ENCODE measurements around the gene PSMG3.

PSMG3 gene

GRCh38 chr7:1578513-1578912 is 8.7 kb upstream of the PSMG3 start:
- no peak for DNase-seq

GRCh38 chr7:1576521-1577253 is 6.9 kb upstream of the PSMG3 start:
- DNase-seq = no peak

- DNase-seq = no peak
These were observed 6.0 kb upstream of the PSMG3 start for GRCh38 chr7:1575809-1576208.

GRCh38 chr7:1572111-1572822 is 2.4 kb upstream of the PSMG3 start:
- no peak for DNase-seq

- no peak for DNase-seq
These were observed 396 bp downstream of the PSMG3 start for GRCh38 chr7:1569440-1569832.

- no peak for DNase-seq
These were observed 816 bp downstream of the PSMG3 start for GRCh38 chr7:1569016-1569415.

- no peak for DNase-seq
These were observed 1.8 kb downstream of the PSMG3 start for GRCh38 chr7:1567896-1568510.

- no peak for DNase-seq
These were observed 2.6 kb downstream of the PSMG3 start for GRCh38 chr7:1567049-1567771.

- no peak for DNase-seq
These were observed 3.2 kb downstream of the PSMG3 start for GRCh38 chr7:1566687-1567048.

- DNase-seq = no peak
These were observed 5.2 kb downstream of the PSMG3 start for GRCh38 chr7:1564603-1565022.

- no peak for DNase-seq
These were observed 5.7 kb downstream of the PSMG3 start for GRCh38 chr7:1563981-1564602.

- no peak for DNase-seq
These were observed 7.2 kb downstream of the PSMG3 start for GRCh38 chr7:1562597-1563051.

- no peak for DNase-seq
These were observed 7.7 kb downstream of the PSMG3 start for GRCh38 chr7:1562116-1562515.

- no peak for DNase-seq
These were observed 8.5 kb downstream of the PSMG3 start for GRCh38 chr7:1561036-1561940.

GRCh38 chr7:1560620-1561031 is 9.2 kb downstream of the PSMG3 start:
- no peak for DNase-seq

GRCh38 chr7:1559626-1560590 is 9.9 kb downstream of the PSMG3 start:
- no peak for DNase-seq

GRCh38 chr7:1558841-1559625 is 10.8 kb downstream of the PSMG3 start:
- no peak for DNase-seq

GRCh38 chr7:1558181-1558811 is 11.5 kb downstream of the PSMG3 start:
- DNase-seq = no peak

- no peak for DNase-seq
These were observed 12.1 kb downstream of the PSMG3 start for GRCh38 chr7:1557771-1558170.
